OCI-LY3 (cell line): ENCODE measurements around the gene RFWD3.

Experiments used
- H2AFZ ChIP-seq: fragments of 200-600, 300-600 bp; shearing (Covaris generic); 2 replicates; pipeline ENCODE4 v1.6.0; 2014; ENCODE audit warnings: antibody characterized with exemption, low read depth, low read length
- H3K27ac ChIP-seq: fragments of 200-600, 300-600 bp; sonication (generic); 2 replicates; pipeline ENCODE4 v1.5.1; 2014; ENCODE audit warnings: mild to moderate bottlenecking, low read length, moderate library complexity, mixed read lengths
- H3K27me3 ChIP-seq: fragments of 200-600, 300-600 bp; sonication (generic); 2 replicates; pipeline ENCODE4 v1.6.1; 2014; ENCODE audit warnings: low read depth, low read length, mixed read lengths
- H3K36me3 ChIP-seq: fragments of 200-600, 300-600 bp; sonication (generic); replicated peaks from 2 replicates; pipeline ENCODE3; 2014; ENCODE audit warnings: low read depth, low read length, mixed read lengths
- H3K4me1 ChIP-seq: fragments of 300-600, 200-600 bp; sonication (generic); 2 replicates; pipeline ENCODE4 v1.6.1; 2014; ENCODE audit warnings: low read length, mixed read lengths
- H3K4me2 ChIP-seq: fragments of 200-600, 300-600 bp; sonication (generic); 2 replicates; pipeline ENCODE4 v1.6.1; 2014; ENCODE audit warnings: low read length, mixed read lengths
- H3K4me3 ChIP-seq: fragments of 300-600, 200-600 bp; sonication (generic); 2 replicates; pipeline ENCODE4 v1.5.1; 2014; ENCODE audit warnings: antibody characterized with exemption, mild to moderate bottlenecking, low read length, moderate library complexity
- H3K79me2 ChIP-seq: fragments of 300-600, 200-600 bp; shearing (Covaris generic); 2 replicates; pipeline ENCODE4 v1.6.1; 2014; ENCODE audit warnings: mild to moderate bottlenecking, low read length, mixed read lengths
- H3K9ac ChIP-seq: fragments of 300-600, 200-600 bp; shearing (Covaris generic); 2 replicates; pipeline ENCODE4 v1.6.0; 2014; ENCODE audit warnings: mild to moderate bottlenecking, low read length, moderate library complexity
- H3K9me3 ChIP-seq: fragments of 200-600, 300-600 bp; shearing (Covaris generic); 2 replicates; pipeline ENCODE4 v1.6.1; 2014; ENCODE audit warnings: low read length, mixed read lengths; ENCODE audit not compliant: insufficient read depth
- H4K20me1 ChIP-seq: fragments of 200-600, 300-600 bp; sonication (generic); 2 replicates; pipeline ENCODE4 v1.6.1; 2016; ENCODE audit warnings: low read length, mixed read lengths; ENCODE audit not compliant: insufficient read depth
- CTCF ChIP-seq: fragments of 200-600, 300-600 bp; sonication (generic); IDR thresholded peaks from 2 replicates; pipeline ENCODE4 v1.5.1; 2014; ENCODE audit warnings: antibody characterized with exemption, low read length, low read depth
- EZH2phosphoT487 ChIP-seq: fragments of 200-600 bp; shearing (Covaris generic); IDR thresholded peaks from 2 replicates; pipeline ENCODE4 v1.6.1; 2018; ENCODE audit warnings: antibody characterized with exemption, mixed run types, low read depth

The RFWD3 gene

DNA sequence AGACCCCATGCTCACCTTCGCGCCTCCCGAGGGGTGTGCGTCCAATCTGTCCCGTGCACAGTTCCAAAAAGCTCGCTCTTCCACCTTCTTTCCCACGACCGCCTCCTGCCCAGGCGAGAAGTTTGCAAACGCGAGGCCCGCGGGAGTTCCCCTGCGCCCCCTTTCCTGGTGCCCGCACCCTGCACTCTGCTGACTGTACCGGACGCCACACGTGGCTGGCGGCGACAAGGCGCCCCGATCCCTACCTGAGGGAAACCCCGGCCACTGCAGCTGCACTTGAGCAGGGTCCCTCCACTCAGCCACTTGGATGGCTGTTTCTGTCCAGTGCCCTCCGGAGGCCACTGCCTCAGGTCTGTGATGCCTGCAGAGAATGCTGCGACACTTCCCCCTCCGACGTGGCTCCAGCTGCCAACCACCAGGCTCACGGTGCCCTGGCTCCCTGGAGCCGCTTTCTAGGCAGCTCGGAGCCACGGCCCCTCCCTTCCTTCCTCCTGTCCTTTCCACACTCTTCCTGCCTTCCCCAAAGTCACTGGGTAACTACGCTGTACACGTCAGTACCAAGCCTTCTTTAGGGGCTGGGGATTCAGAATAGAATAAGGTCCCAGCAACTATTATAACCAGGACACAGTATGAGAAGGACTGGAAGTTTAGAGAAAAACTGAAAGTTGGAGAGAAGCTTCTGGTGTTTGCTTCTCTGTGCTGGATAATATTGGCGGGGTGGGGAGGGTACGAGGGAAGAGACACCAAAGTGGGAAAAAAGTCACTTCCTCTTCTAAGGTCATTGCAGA, 34.0 kb upstream of the RFWD3 start, which contains the start of gene MLKL:
TSS of gene MLKL (minus strand) at position 425 of the 788 bp plus-strand sequence. CDS start 5,105 bp downstream, outside the sequence.
- Histone ChIP-seq H3K4me1 (peaks cover 35% of the 10 kb centered on the region), H3K27ac (peak within 1 kb of the TSS; percentile 87), H3K36me3 (no peaks in the 10 kb centered on the region), H3K79me2 (no peaks in the 10 kb centered on the region), H2AFZ (peak within 1 kb of the TSS; percentile 94), H3K27me3 (no peaks in the 10 kb centered on the region), H3K9ac (peak within 1 kb of the TSS; percentile 69), H3K4me2 (peak within 1 kb of the TSS; percentile 99), H3K4me3 (peak within 1 kb of the TSS; percentile 86), H4K20me1 (no peaks in the 10 kb centered on the region), H3K9me3 (no peaks in the 10 kb centered on the region)
- TF ChIP-seq CTCF (peak; percentile 12; the same call in 1 of the 2 replicates), EZH2phosphoT487 (no peak)

GRCh38 chr16:74700116-74700437, 33.4 kb upstream of the RFWD3 start:
- H3K9ac ChIP-seq, result peak overlapping the region; percentile 69
- H2AFZ ChIP-seq, result peak overlapping the region; percentile 94
- H3K4me3 ChIP-seq, result peak overlapping the region; percentile 86
- TF ChIP-seq EZH2phosphoT487 (no peak), CTCF (no peak)
- H3K4me2 ChIP-seq, result peak overlapping the region; percentile 99
- H4K20me1 ChIP-seq, result no peaks in the 10 kb centered on the region
- H3K36me3 ChIP-seq, result no peaks in the 10 kb centered on the region
- no peaks in the 10 kb centered on the region for H3K79me2 ChIP-seq
- peak overlapping the region; percentile 87 for H3K27ac ChIP-seq
- H3K27me3 ChIP-seq, result no peaks in the 10 kb centered on the region
- no peaks in the 10 kb centered on the region for H3K9me3 ChIP-seq
- peaks cover 35% of the 10 kb centered on the region for H3K4me1 ChIP-seq

DNA sequence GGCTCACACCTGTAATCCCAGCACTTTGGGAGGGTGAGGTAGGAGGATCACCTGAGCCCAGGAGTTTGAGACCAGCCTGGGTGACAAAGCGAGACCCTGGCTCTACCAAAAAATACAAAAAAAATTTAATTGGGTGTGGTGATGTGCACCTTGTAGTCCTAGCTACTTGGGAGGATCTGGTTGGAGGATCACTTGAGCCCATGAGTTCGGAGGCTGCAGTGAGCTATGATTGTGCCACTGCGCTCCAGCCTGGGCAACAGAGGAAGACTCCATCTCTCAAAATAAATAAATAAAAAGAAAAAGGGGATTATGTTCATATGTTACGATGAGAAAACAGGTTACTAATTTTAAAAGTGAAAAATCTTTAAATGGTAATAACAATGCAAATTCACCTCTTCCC, 33.0 kb upstream of the RFWD3 start:
- Histone ChIP-seq H3K4me3 (peak overlapping the region; percentile 86), H3K79me2 (no peaks in the 10 kb centered on the region), H3K4me1 (peaks cover 35% of the 10 kb centered on the region), H3K36me3 (no peaks in the 10 kb centered on the region), H2AFZ (no peak overlapping the region), H3K27me3 (no peaks in the 10 kb centered on the region), H3K9me3 (no peaks in the 10 kb centered on the region), H3K27ac (no peak overlapping the region), H3K4me2 (peak overlapping the region; percentile 99), H3K9ac (peak overlapping the region; percentile 69; the same call in 1 of the 2 replicates), H4K20me1 (no peaks in the 10 kb centered on the region)
- TF ChIP-seq EZH2phosphoT487, result no peak
- TF ChIP-seq CTCF, result no peak

- H3K27ac ChIP-seq, result peak overlapping the region; percentile 19; the same call in 1 of the 2 replicates
- peak overlapping the region; percentile 61 for H3K4me3 ChIP-seq
- H3K9ac ChIP-seq, result no peak overlapping the region
- no peaks in the 10 kb centered on the region for H4K20me1 ChIP-seq
- peak overlapping the region; percentile 99 for H3K4me2 ChIP-seq
- H3K36me3 ChIP-seq, result no peaks in the 10 kb centered on the region
- H2AFZ ChIP-seq, result no peak overlapping the region
- H3K9me3 ChIP-seq, result no peaks in the 10 kb centered on the region
- no peaks in the 10 kb centered on the region for H3K27me3 ChIP-seq
- TF ChIP-seq EZH2phosphoT487 (no peak), CTCF (no peak)
- no peaks in the 10 kb centered on the region for H3K79me2 ChIP-seq
- H3K4me1 ChIP-seq, result peaks cover 35% of the 10 kb centered on the region
Observed at GRCh38 chr16:74698222-74698621, 31.5 kb upstream of the RFWD3 start.
